ENCODE data around the gene THTPA.
"Not testable (repeated sequence)": the region's sequence is repeated elsewhere in the genome, so short reads cannot be mapped to it uniquely, and the experiment has no call there.

Gene THTPA

DNA sequence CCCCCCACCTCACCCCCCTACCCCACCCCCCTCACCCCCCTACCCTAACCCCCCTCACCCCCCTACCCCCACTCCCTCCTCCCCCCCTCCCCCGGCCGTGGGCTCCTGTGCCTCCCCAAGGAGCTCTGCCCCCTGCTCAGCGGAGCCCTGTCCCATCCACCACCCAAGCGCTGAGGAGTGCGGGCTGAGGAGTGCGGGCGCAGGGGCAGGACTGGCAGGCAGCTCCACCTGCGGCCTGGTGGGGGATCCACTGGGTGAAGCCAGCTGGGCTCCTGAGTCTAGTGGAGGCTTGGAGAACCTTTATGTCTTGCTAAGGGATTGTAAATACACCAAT lies 24.8 kb downstream of the THTPA start:
- in situ Hi-C loops (cut with HindIII; ENCODE audit: low sequenced_read_pairs): no loop called here
- DNase-seq (ENCODE audit: low read depth): no peak
- TF ChIP-seq, protein P1, sequence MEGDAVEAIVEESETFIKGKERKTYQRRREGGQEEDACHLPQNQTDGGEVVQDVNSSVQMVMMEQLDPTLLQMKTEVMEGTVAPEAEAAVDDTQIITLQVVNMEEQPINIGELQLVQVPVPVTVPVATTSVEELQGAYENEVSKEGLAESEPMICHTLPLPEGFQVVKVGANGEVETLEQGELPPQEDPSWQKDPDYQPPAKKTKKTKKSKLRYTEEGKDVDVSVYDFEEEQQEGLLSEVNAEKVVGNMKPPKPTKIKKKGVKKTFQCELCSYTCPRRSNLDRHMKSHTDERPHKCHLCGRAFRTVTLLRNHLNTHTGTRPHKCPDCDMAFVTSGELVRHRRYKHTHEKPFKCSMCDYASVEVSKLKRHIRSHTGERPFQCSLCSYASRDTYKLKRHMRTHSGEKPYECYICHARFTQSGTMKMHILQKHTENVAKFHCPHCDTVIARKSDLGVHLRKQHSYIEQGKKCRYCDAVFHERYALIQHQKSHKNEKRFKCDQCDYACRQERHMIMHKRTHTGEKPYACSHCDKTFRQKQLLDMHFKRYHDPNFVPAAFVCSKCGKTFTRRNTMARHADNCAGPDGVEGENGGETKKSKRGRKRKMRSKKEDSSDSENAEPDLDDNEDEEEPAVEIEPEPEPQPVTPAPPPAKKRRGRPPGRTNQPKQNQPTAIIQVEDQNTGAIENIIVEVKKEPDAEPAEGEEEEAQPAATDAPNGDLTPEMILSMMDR (IDR thresholded peaks at IDR 0.05; ENCODE audit: low read depth, low read length, missing control alignments): no peak
- H3K4me3 ChIP-seq (ENCODE audit: low read depth, low read length): no peak overlapping the region

DNA sequence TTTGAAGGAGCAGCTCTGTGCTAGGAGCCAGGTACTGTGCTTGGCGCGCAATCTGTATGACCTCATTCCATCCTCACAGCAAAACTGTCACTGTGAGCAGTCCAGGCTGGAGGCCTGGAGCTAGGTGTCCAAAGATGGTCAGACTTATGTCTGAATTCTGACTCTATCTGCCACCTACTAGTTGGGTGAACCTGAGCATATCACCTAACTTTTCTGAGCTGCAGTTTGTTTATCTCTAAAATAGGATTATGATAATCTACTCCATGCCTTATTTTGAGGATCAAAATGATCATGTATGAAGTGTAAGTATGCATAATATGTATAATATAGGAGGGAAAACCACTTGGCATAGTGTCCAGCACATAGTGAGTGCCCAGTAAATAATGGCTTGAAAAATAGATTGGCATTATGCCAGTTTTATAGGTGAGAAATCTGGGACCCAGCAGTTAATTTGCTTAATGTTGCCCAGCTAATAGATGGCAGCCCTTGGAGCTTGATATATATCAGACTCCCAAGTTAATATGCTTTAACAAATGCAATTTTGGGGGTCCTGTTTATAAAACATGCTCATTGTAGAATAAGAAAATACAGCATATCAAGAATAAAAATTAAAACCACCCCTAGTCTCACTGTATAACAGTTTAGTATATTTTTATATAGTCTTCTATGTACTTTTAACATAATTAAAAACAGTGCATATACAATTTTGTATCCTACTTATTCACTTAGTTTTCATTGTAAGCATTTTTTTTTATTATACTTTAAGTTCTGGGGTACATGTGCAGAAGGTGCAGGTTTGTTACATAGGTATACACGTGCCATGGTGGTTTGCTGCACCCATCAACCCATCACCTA lies 27.1 kb downstream of the THTPA start:
- TF ChIP-seq, protein P1 (IDR thresholded peaks at IDR 0.05; ENCODE audit: low read depth, low read length, missing control alignments): no peak
- in situ Hi-C loops (cut with HindIII; ENCODE audit: low sequenced_read_pairs): no loop called here
- DNase-seq (ENCODE audit: low read depth): no peak

DNA sequence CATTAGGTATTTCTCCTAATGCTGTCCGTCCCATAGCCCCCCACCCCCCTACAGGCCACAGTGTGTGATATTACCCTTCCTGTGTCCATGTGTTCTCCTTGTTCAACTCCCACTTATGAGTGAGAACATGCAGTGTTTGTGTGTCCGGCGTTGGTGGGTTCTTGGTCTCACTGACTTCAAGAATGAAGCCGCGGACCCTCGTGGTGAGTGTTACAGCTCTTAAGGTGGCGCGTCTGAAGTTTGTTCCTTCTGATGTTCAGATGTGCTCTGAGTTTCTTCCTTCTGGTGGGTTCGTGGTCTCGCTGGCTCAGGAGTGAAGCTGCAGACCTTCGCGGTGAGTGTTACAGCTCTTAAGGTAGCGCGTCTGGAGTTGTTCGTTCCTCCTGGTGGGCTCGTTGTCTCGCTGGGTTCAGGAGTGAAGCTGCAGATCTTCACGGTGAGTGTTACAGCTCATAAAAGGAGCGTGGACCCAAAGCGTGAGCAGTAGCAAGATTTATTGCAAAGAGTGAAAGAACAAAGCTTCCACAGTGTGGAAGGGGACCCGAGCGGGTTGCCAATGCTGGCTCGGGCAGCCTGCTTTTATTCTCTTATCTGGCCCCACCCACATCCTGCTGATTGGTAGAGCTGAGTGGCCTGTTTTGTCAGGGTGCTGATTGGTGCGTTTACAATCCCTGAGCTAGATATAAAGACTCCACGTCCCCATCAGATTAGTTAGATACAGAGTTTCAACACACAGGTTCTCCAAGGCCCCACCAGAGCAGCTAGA lies 27.9 kb downstream of the THTPA start:
- DNase-seq (ENCODE audit: low read depth); in situ Hi-C loops (cut with HindIII; ENCODE audit: low sequenced_read_pairs); H3K4me3 ChIP-seq (ENCODE audit: low read depth, low read length): not testable (repeated sequence)

More for the DNA sequence above, 27.1 kb downstream of the THTPA start:
- no peak overlapping the region for H3K4me3 ChIP-seq (ENCODE audit: low read depth, low read length)

DNA sequence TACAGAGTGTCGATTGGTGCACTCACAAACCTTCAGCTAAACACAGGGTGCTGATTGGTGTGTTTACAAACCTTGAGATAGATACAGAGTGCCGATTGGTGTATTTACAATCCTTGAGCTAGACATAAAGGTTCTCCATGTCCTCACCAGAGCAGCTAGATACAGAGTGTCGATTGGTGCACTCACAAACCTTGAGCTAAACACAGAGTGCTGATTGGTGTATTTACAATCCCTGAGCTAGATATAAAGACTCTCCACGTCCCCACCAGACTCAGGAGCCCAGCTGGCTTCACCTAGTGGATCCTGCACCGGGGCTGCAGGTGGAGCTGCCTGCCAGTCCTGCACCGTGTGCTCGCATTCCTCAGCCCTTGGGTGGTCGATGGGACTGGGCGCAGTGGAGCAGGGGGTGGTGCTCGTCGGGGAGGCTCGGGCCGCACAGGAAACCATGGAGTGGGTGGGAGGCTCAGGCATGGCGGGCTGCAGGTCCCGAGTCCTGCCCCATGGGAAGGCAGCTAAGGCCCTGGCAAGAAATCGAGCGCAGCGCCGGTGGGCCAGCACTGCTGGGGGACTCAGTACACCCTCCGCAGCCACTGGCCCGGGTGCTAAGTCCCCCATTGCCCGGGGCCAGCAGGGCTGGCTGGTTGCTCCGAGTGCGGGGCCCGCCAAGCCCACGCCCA lies 28.6 kb downstream of the THTPA start:
- in situ Hi-C loops (cut with HindIII; ENCODE audit: low sequenced_read_pairs); H3K4me3 ChIP-seq (ENCODE audit: low read depth, low read length); DNase-seq (ENCODE audit: low read depth): not testable (repeated sequence)

DNA sequence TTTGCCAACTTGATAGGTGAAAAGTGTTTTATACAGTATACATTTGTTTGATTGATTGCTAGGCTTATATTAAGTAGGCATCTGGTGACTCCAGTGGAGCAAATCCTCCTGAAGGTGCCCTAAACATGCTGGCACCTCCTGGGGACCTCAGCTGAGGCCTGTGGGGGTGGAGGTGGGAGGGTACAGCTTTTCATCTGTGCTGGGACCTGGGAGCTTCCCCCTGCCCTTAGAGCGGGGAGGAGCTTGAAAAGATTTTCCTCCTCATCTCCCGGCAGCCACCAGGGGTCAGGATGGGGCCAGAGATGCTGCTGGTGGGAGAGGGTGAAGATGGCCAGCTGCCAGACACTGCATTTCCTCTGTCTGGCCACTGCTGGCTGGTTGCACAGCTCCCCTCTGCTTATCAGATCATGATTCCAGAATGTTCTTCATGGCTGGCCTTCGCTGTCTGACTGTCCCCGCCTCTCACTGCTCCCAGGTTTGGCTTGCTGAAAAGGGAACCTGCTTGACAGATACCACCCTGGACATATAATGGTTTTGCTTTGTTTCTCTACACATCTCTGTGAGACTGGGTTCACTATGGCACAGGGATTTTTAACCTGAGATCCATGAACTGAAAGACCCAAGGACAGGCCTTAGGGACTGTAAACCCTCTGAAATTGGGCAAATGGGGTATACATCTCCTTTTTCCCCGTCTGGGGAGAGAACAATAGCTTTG lies 33.0 kb downstream of the THTPA start:
- peak; percentile 74 for DNase-seq (ENCODE audit: low read depth)
- in situ Hi-C loops (cut with HindIII; ENCODE audit: low sequenced_read_pairs): no loop called here
- no peak overlapping the region for H3K4me3 ChIP-seq (ENCODE audit: low read depth, low read length)
- TF ChIP-seq, protein P1 (IDR thresholded peaks at IDR 0.05; ENCODE audit: low read depth, low read length, missing control alignments): peak; percentile 83

DNA sequence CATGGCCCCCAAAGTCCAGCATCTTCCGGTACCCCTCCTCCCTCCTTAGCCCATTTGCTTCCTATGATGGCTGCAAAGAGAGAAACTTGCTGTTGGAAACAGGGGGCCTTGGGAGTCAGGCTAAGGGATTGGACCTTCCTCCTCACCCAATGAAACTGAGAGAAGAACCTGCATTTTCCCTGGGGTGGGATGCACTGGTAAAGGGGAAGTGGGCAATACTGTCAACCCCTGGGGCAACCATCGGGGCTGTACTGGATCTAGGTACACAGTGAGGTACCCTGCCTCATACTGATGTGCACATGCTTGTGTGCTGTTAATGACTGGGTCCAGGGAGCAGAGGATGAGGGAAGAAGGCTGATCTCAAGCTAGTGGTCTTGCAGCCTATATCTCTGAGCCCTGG lies 33.5 kb downstream of the THTPA start:
- no peak for DNase-seq (ENCODE audit: low read depth)
- in situ Hi-C loops (cut with HindIII; ENCODE audit: low sequenced_read_pairs): no loop called here
- H3K4me3 ChIP-seq (ENCODE audit: low read depth, low read length): no peak overlapping the region
- TF ChIP-seq, protein P1 (IDR thresholded peaks at IDR 0.05; ENCODE audit: low read depth, low read length, missing control alignments): no peak

DNA sequence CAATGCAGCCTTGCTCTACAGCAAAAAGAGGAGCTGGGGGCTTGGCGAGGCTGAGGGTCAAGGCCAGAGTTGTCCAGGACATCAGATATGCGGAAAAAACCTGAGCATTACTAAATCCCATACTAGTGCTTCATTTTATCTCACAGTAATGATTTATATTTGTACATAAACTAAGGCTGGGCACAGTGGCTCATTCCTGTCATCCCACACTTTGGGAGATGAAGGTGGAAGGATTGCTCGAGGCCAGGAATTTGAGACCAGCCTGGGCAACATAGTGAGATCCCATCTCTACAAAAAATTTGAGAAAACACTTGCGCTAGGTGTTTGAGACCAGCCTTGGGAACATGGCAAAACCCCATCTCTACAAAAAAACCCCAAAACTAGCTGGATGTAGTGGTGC lies 34.1 kb downstream of the THTPA start:
- DNase-seq (ENCODE audit: low read depth): no peak
- in situ Hi-C loops (cut with HindIII; ENCODE audit: low sequenced_read_pairs): no loop called here
- H3K4me3 ChIP-seq (ENCODE audit: low read depth, low read length): no peak overlapping the region
- TF ChIP-seq, protein P1 (IDR thresholded peaks at IDR 0.05; ENCODE audit: low read depth, low read length, missing control alignments): no peak

DNA sequence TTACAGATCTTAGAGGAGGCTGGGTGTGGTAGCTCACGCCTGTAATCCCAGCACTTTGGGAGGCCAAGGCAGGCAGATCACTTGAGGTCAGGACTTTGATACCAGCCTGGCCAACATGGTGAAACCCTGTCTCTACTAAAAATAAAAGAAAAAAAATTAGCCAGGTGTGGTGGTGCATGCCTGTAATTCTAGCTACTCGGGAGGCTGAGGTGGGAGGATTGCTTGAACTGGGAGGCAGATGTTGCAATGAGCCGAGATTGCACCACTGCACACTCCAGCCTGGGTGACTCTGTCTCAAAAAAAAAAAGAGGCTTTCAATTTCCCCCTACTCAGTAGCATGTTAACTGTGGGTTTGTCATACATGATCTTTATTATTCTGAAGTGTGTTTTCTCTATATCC lies 38.1 kb downstream of the THTPA start:
- H3K4me3 ChIP-seq (ENCODE audit: low read depth, low read length); DNase-seq (ENCODE audit: low read depth); in situ Hi-C loops (cut with HindIII; ENCODE audit: low sequenced_read_pairs): not testable (repeated sequence)

Measured in astrocyte of the cerebellum (primary cell).